H1 (cell line): Measurements from ENCODE around the gene BRIP1. TPM values are rescaled to one million over a fixed set of nuclear protein-coding genes. Genes with fewer than 3 reads are reported as not detected.

ENCODE experiments used
- CTCF ChIA-PET: fragments of 300-600 bp; sonication (Branson Sonifier 250); formaldehyde crosslinking; loops from one replicate; lab custom pipeline; 2021; ENCODE audit not compliant: partially characterized antibody; lab: Charles Lee
- POLR2A ChIA-PET: fragments of 300-600 bp; sonication (Branson Sonifier 250); formaldehyde crosslinking; loops from one replicate; lab custom pipeline; 2021; ENCODE audit warnings: inconsistent platforms; ENCODE audit not compliant: partially characterized antibody; lab: Charles Lee
- DNase-seq, 2 experiments: peaks; one replicate each; pipeline versions ENCODE4 v3.0.0 to v3.0.0-alpha.2; 2010 to 2022; ENCODE audit warnings: low spot score in 2 of 2, low read depth in 1 of 2, mixed read lengths in 1 of 2
- FAIRE-seq: peaks from 2 replicates; lab custom pipeline; 2011; peaks lifted over from hg19 to GRCh38; lab: Jason Lieb, UNC
- H2AFZ ChIP-seq: 2 replicates; pipeline ENCODE4 v1.8.1; 2012; ENCODE audit warnings: low read length, inconsistent platforms
- H2AK5ac ChIP-seq: 2 replicates; pipeline ENCODE4 v1.6.1; 2013; ENCODE audit warnings: low read depth, low read length
- H2BK120ac ChIP-seq: replicated peaks from 2 replicates; pipeline ENCODE3; 2013; ENCODE audit warnings: low read depth, low read length, inconsistent platforms
- H2BK12ac ChIP-seq: 2 replicates; pipeline ENCODE4 v1.6.1; 2013; ENCODE audit warnings: low read depth, low read length
- H2BK15ac ChIP-seq: 2 replicates; pipeline ENCODE4 v1.6.1; 2013; ENCODE audit warnings: low read length
- H2BK20ac ChIP-seq: 2 replicates; pipeline ENCODE4 v1.6.1; 2013; ENCODE audit warnings: low read length
- H2BK5ac ChIP-seq: 2 replicates; pipeline ENCODE4 v1.6.1; 2013; ENCODE audit warnings: low read depth, low read length
- H3K14ac ChIP-seq: 2 replicates; pipeline ENCODE4 v1.6.1; 2013; ENCODE audit warnings: inconsistent platforms; ENCODE audit not compliant: insufficient read length
- H3K18ac ChIP-seq: 2 replicates; pipeline ENCODE4 v1.6.1; 2013; ENCODE audit warnings: low read length; ENCODE audit errors: extremely low read depth
- H3K23ac ChIP-seq: 2 replicates; pipeline ENCODE4 v1.6.1; 2013; ENCODE audit warnings: inconsistent platforms; ENCODE audit not compliant: insufficient read length
- H3K23me2 ChIP-seq: 2 replicates; pipeline ENCODE4 v1.6.1; 2013; ENCODE audit warnings: low read depth, low read length
- H3K27ac ChIP-seq: 2 replicates; pipeline ENCODE4 v1.6.1; 2011; ENCODE audit warnings: low read depth, low read length, inconsistent platforms
- H3K27me3 ChIP-seq, 4 experiments: replicated peaks in 1 of 4; 1 replicate in 1 of 4; 2 replicates in 3 of 4; pipeline versions ENCODE4 v1.6.1 to v1.8.1; 2011 to 2013; ENCODE audit warnings: low read length in 3 of 4, mild to moderate bottlenecking in 3 of 4, inconsistent platforms in 2 of 4, mixed read lengths in 2 of 4, moderate library complexity in 1 of 4; ENCODE audit not compliant: control insufficient read depth in 3 of 4, insufficient read depth in 3 of 4; ENCODE audit errors: extremely low read depth in 1 of 4
- H3K36me3 ChIP-seq, 4 experiments: 2 replicates each; pipeline versions ENCODE4 v1.6.1 to v1.8.1; 2011 to 2013; ENCODE audit warnings: mild to moderate bottlenecking in 4 of 4, low read length in 3 of 4, moderate library complexity in 2 of 4, control low read depth in 1 of 4, inconsistent platforms in 1 of 4; ENCODE audit not compliant: insufficient read depth in 4 of 4, control insufficient read depth in 2 of 4
- H3K4ac ChIP-seq: replicated peaks from 2 replicates; pipeline ENCODE3; 2013; ENCODE audit warnings: low read length, low read depth, mixed read lengths, inconsistent platforms; ENCODE audit not compliant: insufficient read length
- H3K4me1 ChIP-seq, 4 experiments: replicated peaks in 1 of 4; 1 replicate in 1 of 4; 2 replicates in 3 of 4; pipeline versions ENCODE4 v1.6.1 to v1.8.1; 2011 to 2013; ENCODE audit warnings: low read length in 3 of 4, inconsistent platforms in 2 of 4, mixed read lengths in 1 of 4; ENCODE audit not compliant: insufficient read depth in 4 of 4, control insufficient read depth in 3 of 4
- H3K4me2 ChIP-seq, 2 experiments: 2 replicates each; pipeline versions ENCODE4 v1.6.1 to v1.8.1; 2011 to 2013; ENCODE audit warnings: low read depth in 2 of 2, low read length in 2 of 2, control low read depth in 1 of 2, inconsistent platforms in 1 of 2, mild to moderate bottlenecking in 1 of 2; ENCODE audit not compliant: insufficient read depth in 1 of 2
- H3K4me3 ChIP-seq, 4 experiments: fragments of 200-600, 300-600 bp in 1 of 4; sonication (generic), shearing (Covaris generic), sonication (Bioruptor Twin) in 1 of 4; 2 replicates each; pipeline versions ENCODE4 v1.5.1 to v1.8.1; 2011 to 2016; ENCODE audit warnings: low read length in 4 of 4, low read depth in 3 of 4, control low read depth in 2 of 4, inconsistent platforms in 2 of 4, mild to moderate bottlenecking in 2 of 4, mixed read lengths in 1 of 4, moderate library complexity in 1 of 4; ENCODE audit not compliant: insufficient read depth in 2 of 4; ENCODE audit errors: extremely low read depth in 1 of 4
- H3K56ac ChIP-seq: replicated peaks from 2 replicates; pipeline ENCODE3; 2013; ENCODE audit warnings: low read depth, mild to moderate bottlenecking, mixed read lengths, low read length, inconsistent platforms; ENCODE audit not compliant: insufficient read length
- H3K79me1 ChIP-seq: 2 replicates; pipeline ENCODE4 v1.6.1; 2013; ENCODE audit warnings: low read depth, low read length, control low read depth
- H3K79me2 ChIP-seq, 2 experiments: 2 replicates each; pipeline versions ENCODE4 v1.6.1 to v1.8.1; 2012 to 2013; ENCODE audit warnings: low read length in 2 of 2, mild to moderate bottlenecking in 2 of 2, inconsistent platforms in 1 of 2; ENCODE audit not compliant: insufficient read depth in 2 of 2, control insufficient read depth in 1 of 2
- H3K9ac ChIP-seq, 4 experiments: replicated peaks in 1 of 4; 1 replicate in 1 of 4; 2 replicates in 3 of 4; pipeline versions ENCODE4 v1.6.1 to v1.8.1; 2011 to 2013; ENCODE audit warnings: low read depth in 3 of 4, low read length in 3 of 4, control low read depth in 2 of 4, mild to moderate bottlenecking in 2 of 4, moderate library complexity in 2 of 4, inconsistent platforms in 1 of 4; ENCODE audit errors: extremely low read depth in 1 of 4
- H3K9me3 ChIP-seq, 2 experiments: 2 replicates each; pipeline versions ENCODE4 v1.6.1 to v1.8.1; 2012 to 2013; ENCODE audit warnings: mild to moderate bottlenecking in 2 of 2, moderate library complexity in 2 of 2, control low read depth in 1 of 2, inconsistent platforms in 1 of 2, low read depth in 1 of 2, low read length in 1 of 2, mixed read lengths in 1 of 2; ENCODE audit not compliant: insufficient read depth in 2 of 2
- H4K20me1 ChIP-seq, 2 experiments: replicated peaks in 1 of 2; 2 replicates each; pipeline versions ENCODE3 to v1.8.1; 2011 to 2013; ENCODE audit warnings: inconsistent platforms in 2 of 2, low read length in 2 of 2, mild to moderate bottlenecking in 1 of 2; ENCODE audit not compliant: insufficient read depth in 2 of 2, control insufficient read depth in 1 of 2
- H4K5ac ChIP-seq: 2 replicates; pipeline ENCODE4 v1.6.1; 2013; ENCODE audit warnings: low read length, low read depth, mixed read lengths, inconsistent platforms; ENCODE audit not compliant: insufficient read length
- H4K8ac ChIP-seq: 2 replicates; pipeline ENCODE4 v1.8.0; 2013; ENCODE audit warnings: mild to moderate bottlenecking, moderate library complexity, low read length, inconsistent platforms; ENCODE audit not compliant: insufficient read depth; ENCODE audit errors: extremely low read depth
- H4K91ac ChIP-seq: replicated peaks from 2 replicates; pipeline ENCODE3; 2013; ENCODE audit warnings: low read length, mixed read lengths, inconsistent platforms; ENCODE audit not compliant: insufficient read length
- POU5F1 ChIP-seq: IDR thresholded peaks from 2 replicates; pipeline ENCODE4 v1.6.1; 2011; ENCODE audit warnings: low read depth, mild to moderate bottlenecking, low read length, moderate library complexity
- TAF7 ChIP-seq: optimal IDR thresholded peaks from 2 replicates; pipeline ENCODE3; 2011; ENCODE audit warnings: low read depth, mild to moderate bottlenecking, inconsistent platforms, low read length, moderate library complexity, borderline replicate concordance
- TBP ChIP-seq: IDR thresholded peaks from 2 replicates; pipeline ENCODE4 v1.6.1; 2011; ENCODE audit warnings: low read depth, low read length, improper control_type of control experiment
- ZNF274 ChIP-seq: IDR thresholded peaks from 2 replicates; pipeline ENCODE4 v1.7.0; 2012; ENCODE audit warnings: low read length, borderline replicate concordance; ENCODE audit errors: extremely low read depth
- WGBS, 2 experiments: shearing (Covaris generic) in 1 of 2; methylation state at CpG; one replicate each; pipeline versions ENCODE4 v1.1.6 to v1.1.7; 2013 to 2015; ENCODE audit warnings: low lambda C conversion rate in 2 of 2, mixed read lengths in 2 of 2, inconsistent platforms in 1 of 2, low coverage in 1 of 2, missing lambda C conversion rate in 1 of 2; ENCODE audit not compliant: insufficient replicate concordance in 2 of 2, insufficient coverage in 1 of 2, insufficient read length in 1 of 2; ENCODE audit errors: extremely low coverage in 1 of 2, missing lambda C conversion rate in 1 of 2; 5-methylcytosine and 5-hydroxymethylcytosine counted together
- polyA plus RNA-seq, 7 experiments: library from polyadenylated mRNA; depleted of rRNA in 3 of 7; stranded (reverse) in 5 of 7; unstranded in 2 of 7; fragments of >200 nt in 5 of 7; fragments of 200-250 nt in 2 of 7; gene quantifications; 1 replicate in 5 of 7; 2 replicates in 1 of 7; 4 replicates in 1 of 7; pipeline versions ENCODE4 v1.2.1 to v1.2.3, GENCODE V29; 2011 to 2013; ENCODE audit warnings: missing spikeins in 2 of 7, mixed read lengths in 2 of 7
- total RNA-seq: library from RNA; stranded (reverse); fragmentation: NEBNext Ultra II Directional; extraction: Animal tissue kit (Norgen Biotek cat#: 25700); gene quantifications from 2 replicates; pipeline ENCODE4 v1.2.1, GENCODE V29; 2021

The BRIP1 gene
- total and polyA plus RNA-seq, 2 of the 8 experiments (the other 6 are each of a cell fraction or from before 2014, with no cell fraction given): 5.8 to 19.2 TPM

GRCh38 chr17:61875804-61876203 is 12.5 kb upstream of the BRIP1 start:
- Histone ChIP-seq H2AK5ac (no peak overlapping the region), H3K14ac (no peak overlapping the region), H3K4me1 (no peaks in the 10 kb centered on the region), H2BK20ac (no peak overlapping the region), H3K56ac (no peak overlapping the region), H3K9ac (no peak overlapping the region), H4K5ac (no peak overlapping the region), H2BK12ac (no peak overlapping the region), H3K79me1 (no peaks in the 10 kb centered on the region), H3K4me2 (no peak overlapping the region), H3K27me3 (no peaks in the 10 kb centered on the region), H3K23me2 (no peaks in the 10 kb centered on the region), H3K27ac (no peak overlapping the region), H2AFZ (no peak overlapping the region), H4K91ac (no peak overlapping the region), H2BK5ac (no peak overlapping the region), H4K20me1 (no peaks in the 10 kb centered on the region), H3K79me2 (no peaks in the 10 kb centered on the region), H3K36me3 (peaks cover 0 to 17% (median 2%) of the 10 kb centered on the region in 4 experiments; a peak in 4 of 8 replicates), H2BK15ac (no peak overlapping the region), H2BK120ac (no peak overlapping the region), H4K8ac (no peak overlapping the region), H3K18ac (no peak overlapping the region), H3K4me3 (no peak overlapping the region), H3K4ac (no peak overlapping the region), H3K9me3 (no peaks in the 10 kb centered on the region), H3K23ac (no peak overlapping the region)
- DNase-seq: no peak
- FAIRE-seq: no peak
- POLR2A ChIA-PET: no interaction called here
- WGBS, 2 experiments: 95% methylated on average over 3 of the region's 3 CpGs; no CpG with 5 or more reads in 1 of the 2 experiments
- CTCF ChIA-PET: no interaction called here
- no peak for TF ChIP-seq TAF7
- TF ChIP-seq POU5F1: no peak
- TF ChIP-seq TBP: no peak
- TF ChIP-seq ZNF274: no peak
